Upper lobe of left lung (tissue), 4 donors: ENCODE data around the gene LRRK1.

Source experiments
- CTCF ChIP-seq, 6 experiments: fragments of 450-650 bp in 4 of 6; fragments of 200-600 bp in 2 of 6; sonication (generic) in 2 of 6; IDR thresholded peaks; one replicate each; pipeline ENCODE4 v1.5.1; 2016 to 2019; ENCODE audit warnings: antibody characterized with exemption in 6 of 6
- POLR2AphosphoS5 ChIP-seq, 2 donors: sonication (generic); formaldehyde crosslinking; IDR thresholded peaks; one replicate each; pipeline ENCODE4 v1.5.1; 2017; ENCODE audit warnings: antibody characterized with exemption in 2 of 2

- TF ChIP-seq POLR2AphosphoS5 (IDR thresholded peaks at IDR 0.05), result no peak
- no peak for TF ChIP-seq CTCF (IDR thresholded peaks at IDR 0.05)
These were observed 25.2 kb downstream of the LRRK1 start for GRCh38 chr15:100944244-100944895.
